CD4-positive, alpha-beta T cell treated with Interleukin-10 for 1 hour (primary cell): Measurements from ENCODE around the gene ZNG1E.
A peak's percentile ranks its signal among the peaks of the same experiment; 100 is the strongest.
"Not testable (repeated sequence)": the region's sequence is repeated elsewhere in the genome, so short reads cannot be mapped to it uniquely, and the experiment has no call there.

ENCODE experiments used
- DNase-seq: peaks from one replicate; pipeline ENCODE4 v3.0.0-alpha.2; 2020

Gene ZNG1E

GRCh38 chr9:65675589-65676021, at the start of gene ZNG1E:
Gene ZNG1E (plus strand): TSS chr9:65675928. CDS start chr9:65675977, 49 bp downstream.
- peak; percentile 85 for DNase-seq

DNA sequence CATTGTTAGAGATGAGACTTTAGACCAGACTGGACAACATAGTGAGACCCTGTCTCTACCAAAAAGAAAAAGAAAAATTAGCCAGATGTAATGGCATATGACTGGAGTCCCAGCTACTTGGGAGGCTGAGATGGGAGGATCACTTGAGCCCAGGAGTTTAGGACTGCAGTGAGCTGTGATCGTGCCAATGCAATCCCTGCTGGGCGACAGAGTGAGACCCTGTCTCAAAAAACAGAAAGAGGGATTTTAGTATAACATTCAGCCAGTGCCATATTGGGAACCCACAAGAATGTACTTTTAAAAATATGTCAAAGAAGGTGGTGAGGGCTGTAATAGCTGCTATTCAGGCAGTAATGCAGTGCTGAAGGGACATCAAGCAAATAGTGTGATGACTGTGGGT, 2.1 kb upstream of the ZNG1E start:
- not testable (repeated sequence) for DNase-seq

DNA sequence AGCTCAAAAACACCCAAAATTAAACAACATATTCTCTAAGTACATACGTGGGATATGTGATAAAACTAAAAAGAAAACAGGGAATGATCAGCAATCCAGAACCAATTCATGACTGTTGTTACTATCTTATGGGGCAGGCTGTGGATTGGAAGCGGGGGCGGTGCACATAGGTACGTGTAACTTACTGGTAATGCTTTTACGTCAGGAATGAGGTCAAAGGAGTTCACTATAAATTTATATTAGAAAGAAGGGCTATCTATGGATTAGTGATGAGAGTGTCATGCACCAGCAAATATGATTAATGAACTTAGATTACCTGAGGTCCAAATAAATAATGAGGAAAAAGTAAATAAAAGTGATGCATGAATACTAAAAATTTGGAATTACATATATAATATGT, 710 bp upstream of the ZNG1E start:
- DNase-seq: peak; percentile 16

GRCh38 chr9:65676389-65676788, 661 bp downstream of the ZNG1E start:
- DNase-seq: peak; percentile 56

- DNase-seq: not testable (repeated sequence)
Observed at GRCh38 chr9:65678533-65678932, 2.8 kb downstream of the ZNG1E start.

- DNase-seq: not testable (repeated sequence)
Observed at GRCh38 chr9:65703550-65703949, 27.8 kb downstream of the ZNG1E start.

DNA sequence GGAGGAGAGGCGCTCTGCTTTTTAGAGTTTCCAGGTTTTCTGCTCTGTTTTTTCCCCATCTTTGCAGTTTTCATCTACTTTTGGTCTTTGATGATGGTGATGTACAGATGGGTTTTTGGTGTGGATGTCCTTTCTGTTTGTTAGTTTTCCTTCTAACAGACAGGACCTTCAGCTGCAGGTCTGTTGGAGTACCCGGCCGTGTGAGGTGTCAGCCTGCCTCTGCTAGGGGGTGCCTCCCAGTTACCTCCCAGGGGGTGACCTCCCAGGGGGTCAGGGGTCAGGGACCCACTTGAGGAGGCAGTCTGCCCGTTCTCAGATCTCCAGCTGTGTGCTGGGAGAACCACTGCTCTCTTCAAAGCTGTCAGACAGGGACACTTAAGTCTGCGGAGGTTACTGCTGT, 38.7 kb downstream of the ZNG1E start:
- DNase-seq: not testable (repeated sequence)

- not testable (repeated sequence) for DNase-seq
Observed at GRCh38 chr9:65737096-65737564, 61.4 kb downstream of the ZNG1E start, which contains the start of gene FOXD4L4. Gene FOXD4L4 (plus strand): TSS chr9:65737146. CDS start chr9:65737146, 0 bp downstream.

- DNase-seq: not testable (repeated sequence)
Observed at GRCh38 chr9:65738133-65738532, 62.4 kb downstream of the ZNG1E start.
